NCI-H2171 (cell line): ENCODE measurements around the gene ATXN7.
A peak's percentile ranks its signal among the peaks of the same experiment; 100 is the strongest.

Source experiments
- DNase-seq: peaks from one replicate; lab custom pipeline; 2025; lab: John Stamatoyannopoulos, UW

ATXN7 gene, protein sequence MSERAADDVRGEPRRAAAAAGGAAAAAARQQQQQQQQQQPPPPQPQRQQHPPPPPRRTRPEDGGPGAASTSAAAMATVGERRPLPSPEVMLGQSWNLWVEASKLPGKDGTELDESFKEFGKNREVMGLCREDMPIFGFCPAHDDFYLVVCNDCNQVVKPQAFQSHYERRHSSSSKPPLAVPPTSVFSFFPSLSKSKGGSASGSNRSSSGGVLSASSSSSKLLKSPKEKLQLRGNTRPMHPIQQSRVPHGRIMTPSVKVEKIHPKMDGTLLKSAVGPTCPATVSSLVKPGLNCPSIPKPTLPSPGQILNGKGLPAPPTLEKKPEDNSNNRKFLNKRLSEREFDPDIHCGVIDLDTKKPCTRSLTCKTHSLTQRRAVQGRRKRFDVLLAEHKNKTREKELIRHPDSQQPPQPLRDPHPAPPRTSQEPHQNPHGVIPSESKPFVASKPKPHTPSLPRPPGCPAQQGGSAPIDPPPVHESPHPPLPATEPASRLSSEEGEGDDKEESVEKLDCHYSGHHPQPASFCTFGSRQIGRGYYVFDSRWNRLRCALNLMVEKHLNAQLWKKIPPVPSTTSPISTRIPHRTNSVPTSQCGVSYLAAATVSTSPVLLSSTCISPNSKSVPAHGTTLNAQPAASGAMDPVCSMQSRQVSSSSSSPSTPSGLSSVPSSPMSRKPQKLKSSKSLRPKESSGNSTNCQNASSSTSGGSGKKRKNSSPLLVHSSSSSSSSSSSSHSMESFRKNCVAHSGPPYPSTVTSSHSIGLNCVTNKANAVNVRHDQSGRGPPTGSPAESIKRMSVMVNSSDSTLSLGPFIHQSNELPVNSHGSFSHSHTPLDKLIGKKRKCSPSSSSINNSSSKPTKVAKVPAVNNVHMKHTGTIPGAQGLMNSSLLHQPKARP

DNA sequence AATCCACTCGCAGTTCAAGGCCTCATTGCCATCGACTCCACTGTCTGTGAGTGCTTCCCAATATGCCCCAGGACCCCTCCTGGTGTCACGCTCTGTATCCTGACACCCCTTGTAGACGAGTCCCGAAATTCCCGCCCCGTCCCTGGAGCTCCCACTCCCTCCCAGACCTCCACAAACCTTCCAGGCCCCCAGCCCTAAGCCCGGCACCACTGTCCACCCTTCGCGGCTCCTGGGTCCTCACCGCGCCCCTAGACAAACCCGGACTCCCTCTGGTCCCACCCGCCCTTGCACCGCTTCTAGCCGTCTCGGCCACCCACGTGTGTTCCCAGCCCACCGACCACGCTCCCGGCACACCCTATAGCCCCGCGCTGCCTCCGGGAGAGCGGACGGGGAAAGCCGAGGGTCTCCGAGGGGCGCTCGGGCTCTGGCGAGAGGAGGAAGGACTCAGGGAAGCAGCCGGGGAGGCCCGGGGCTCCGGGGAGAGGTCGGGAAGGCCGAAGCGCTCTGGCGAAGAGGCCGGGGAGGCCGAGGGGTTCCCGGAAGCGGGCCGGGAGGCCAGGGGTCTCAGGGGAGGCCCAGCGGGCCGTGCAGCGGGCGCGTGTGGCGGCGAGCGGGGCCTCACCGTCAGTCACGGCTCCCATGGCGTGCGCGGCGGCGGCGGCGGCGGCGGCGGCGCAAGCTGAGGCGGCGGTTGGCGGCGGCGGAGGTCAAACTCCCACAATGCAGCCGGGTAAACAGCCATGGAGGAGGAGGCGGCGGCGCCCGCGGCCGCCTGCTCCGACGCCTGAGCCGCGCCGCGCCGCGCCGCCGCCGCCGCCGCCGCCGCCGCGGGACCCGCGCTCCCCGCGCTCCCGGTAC, at the start of gene ATXN7, which contains the start of gene THOC7:
ATXN7 (plus strand) TSS at position 718 of the 858 bp plus-strand sequence. CDS start 48,732 bp downstream, outside the sequence.
THOC7 (minus strand) TSS at position 656 of the 858 bp plus-strand sequence; CDS start at position 641, 15 bp downstream.
- peak; percentile 25 for DNase-seq

DNA sequence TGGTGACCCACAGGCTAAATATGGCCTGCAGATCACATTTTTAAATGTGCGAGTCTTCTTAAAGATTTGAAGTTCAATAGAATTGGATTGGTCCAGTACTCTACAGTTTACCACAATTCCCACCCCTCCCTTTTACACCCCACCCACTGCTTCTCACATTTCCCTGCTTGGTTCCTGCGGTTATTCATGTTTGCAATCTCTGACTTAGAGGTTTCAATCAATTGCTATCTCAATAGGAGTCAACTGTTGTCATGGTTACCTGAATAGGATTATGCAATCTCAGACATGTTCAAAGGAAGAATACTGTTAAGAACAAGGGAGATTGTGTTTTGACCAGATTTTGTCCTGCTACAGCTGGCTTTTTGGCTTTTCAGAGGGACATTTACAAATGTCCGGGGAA, 49.4 kb upstream of the ATXN7 start:
- no peak for DNase-seq

DNA sequence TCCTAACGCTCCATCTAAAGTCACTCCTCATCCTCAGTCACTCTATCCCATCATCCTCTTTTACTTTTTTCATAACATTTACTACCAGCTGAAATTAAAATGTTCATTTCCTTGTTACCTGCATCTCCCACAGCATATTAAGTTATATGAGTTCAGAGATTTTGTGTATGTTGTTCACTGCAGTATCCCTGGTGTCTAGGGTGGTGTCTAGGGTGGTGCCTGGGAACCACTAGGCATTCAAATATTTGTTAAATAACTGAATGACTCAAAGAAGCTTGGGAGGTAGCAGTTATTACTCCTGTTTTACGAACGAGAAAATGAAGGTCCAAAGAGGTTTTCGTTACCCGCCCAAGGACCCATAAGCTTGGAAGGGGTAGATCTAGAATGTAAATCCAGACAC, 46.4 kb upstream of the ATXN7 start:
- no peak for DNase-seq

DNA sequence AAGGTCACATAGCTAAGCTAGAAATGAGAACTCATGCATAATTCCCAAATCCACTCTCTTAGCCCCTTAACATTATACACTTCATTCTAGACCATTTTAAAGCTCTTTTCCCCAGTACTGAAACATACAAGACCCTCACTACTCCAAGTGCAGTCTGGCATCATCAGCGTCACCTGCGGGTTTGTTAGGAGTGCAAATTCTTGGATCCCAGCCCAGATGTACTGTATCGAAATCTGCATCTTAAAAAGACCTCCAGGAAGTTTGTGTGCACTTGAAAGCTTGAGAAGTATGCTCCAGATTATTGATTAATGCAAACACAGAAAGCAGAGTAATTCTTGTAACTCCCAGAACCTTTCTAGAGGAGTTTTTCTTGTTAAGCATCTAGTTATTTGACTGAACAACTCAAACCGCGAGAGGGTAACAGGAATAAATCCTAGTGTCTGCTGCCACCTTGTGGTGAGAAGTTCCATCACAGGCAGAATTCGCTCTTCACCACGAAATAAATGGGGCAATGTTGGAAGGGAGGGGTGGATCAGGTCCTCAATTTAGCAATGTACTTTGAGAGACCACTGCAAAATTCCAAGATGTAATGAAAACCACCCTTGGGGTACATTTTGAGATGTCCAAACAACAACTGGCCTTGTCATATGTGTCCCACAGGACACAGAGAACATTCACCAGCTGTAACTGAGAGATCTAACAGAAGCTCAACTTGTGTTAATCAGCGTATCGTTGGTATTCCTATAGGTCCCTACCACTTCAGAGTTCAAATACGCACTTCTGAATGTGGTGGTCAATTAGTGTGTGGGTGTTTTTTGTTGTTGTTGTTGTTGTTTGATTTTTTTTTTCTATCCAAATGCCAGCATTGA, 45.2 kb upstream of the ATXN7 start:
- DNase-seq = peak; percentile 26

DNA sequence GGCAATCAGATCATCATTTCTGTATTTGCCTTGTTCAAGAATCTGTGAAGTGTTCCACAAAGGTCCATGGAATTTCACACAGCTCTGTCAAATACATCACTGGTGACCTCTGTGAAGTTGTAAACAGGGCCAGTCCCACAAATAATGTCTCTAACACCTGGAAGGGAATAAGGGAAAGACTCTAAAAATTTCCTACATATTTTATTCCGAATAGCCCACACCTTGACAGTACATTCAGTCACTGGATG, 44.6 kb upstream of the ATXN7 start, which contains the start of gene C3orf49:
C3orf49 (plus strand) TSS at position 149 of the 248 bp plus-strand sequence. CDS start 173 bp downstream, outside the sequence.
- no peak for DNase-seq

DNA sequence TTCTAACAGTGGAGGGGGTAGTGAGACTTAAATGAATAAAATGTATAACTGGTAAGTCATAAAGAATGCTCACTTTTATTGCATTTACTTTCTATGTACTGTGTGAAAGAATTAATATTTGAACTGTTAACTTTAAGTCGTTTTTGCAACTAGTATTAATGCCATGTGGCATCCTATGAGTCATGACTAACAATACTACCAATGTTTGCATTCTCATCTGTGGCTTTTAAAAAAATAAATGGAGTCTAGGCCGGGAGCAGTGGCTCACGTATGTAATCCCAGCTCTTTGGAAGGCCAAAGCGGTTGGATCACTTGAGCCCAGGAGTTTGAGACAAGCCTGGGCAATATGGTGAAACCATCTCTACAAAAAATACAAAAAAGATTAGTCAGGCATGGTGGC, 39.4 kb upstream of the ATXN7 start:
- no peak for DNase-seq

DNA sequence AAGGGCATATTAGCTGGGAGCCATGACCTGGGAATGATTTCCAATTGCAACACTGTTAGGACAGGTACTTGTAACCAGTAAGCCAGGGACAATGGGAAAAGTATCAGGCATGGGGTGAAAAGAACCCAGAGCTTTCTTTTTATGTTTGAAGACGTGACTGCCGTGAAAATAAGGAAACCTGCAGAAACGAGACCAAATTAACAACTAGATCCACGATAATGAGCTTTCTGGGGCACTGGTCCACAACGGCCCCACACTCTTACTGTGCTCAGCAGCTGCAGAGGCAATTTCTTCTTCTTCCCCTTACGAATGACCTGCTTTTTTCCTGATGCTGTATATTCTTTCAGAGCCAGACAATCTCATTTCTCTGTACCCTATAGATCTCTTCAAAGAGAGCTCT, 33.1 kb upstream of the ATXN7 start:
- no peak for DNase-seq

DNA sequence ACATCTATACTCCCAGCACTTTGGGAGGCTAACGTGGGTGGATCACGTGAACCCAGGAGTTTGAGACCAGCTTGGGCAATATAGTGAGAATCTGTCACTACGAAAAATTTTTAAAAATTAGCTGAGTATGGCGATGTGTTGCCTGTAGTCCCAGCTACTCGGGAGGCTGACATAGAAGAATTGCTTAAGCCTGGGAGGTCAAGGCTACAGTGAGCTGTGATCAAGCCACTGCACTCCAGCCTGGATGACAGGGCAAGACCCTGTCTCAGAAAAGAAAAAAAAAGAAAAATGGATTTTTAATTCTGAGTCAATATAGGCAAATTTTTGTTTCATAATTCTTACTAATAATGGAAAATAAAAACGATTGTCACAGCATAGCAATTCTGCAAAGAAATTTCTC, 31.3 kb upstream of the ATXN7 start:
- no peak for DNase-seq

DNA sequence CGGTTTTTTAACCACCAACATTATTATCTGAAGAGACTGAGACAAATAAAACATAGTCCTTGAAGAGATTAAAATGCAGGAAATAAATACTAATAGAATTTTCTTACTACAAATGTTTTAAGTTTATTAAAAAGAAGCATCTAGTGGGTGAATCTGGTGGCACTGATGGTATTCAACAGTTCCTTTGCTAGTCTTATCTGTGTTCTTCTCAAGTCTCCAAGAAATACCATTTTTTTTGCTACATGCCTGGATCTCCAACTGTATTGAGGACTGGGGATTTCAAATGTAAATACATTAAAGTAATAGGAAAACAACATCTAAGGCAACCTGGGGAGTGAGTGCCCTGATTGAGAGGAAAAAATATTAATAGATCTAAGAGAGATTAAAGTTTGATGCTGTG, 22.0 kb upstream of the ATXN7 start:
- DNase-seq = no peak

DNA sequence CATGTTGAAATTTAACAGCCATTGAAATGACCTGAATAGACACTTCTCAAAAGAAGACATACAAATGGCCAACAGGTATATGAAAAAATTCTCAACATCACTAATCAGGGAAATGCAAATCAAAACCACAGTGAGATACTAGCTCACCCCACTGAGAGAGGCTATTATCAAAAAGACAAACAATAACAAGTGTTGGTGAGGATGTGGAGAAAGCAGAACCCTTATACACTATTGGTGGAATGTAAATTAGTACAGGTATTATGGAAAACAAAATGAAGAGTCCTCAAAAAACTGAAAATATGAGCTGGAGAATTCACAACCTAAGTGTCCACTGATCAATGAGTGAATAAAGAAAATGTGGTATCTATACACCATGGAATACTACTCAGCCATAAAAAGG, 21.5 kb upstream of the ATXN7 start:
- DNase-seq = no peak

DNA sequence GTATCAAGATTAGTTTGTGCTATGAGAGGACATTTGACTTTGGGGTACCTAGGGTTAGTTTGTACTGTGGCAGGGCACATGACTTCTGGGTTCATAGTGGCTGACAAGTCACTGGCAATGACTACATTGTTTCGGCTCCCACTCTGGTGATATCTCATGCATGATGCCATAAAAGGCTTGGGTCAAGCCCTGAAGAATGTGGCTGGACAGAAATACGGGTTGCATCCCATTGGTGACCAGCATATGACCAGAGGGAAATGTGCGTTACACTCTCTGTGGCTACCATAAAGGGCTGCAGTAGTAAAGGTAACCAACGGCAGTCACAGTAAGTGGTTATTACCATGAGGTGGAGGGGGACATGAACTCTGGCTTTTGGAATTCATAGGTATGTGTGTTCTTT, 18.5 kb upstream of the ATXN7 start:
- no peak for DNase-seq

DNA sequence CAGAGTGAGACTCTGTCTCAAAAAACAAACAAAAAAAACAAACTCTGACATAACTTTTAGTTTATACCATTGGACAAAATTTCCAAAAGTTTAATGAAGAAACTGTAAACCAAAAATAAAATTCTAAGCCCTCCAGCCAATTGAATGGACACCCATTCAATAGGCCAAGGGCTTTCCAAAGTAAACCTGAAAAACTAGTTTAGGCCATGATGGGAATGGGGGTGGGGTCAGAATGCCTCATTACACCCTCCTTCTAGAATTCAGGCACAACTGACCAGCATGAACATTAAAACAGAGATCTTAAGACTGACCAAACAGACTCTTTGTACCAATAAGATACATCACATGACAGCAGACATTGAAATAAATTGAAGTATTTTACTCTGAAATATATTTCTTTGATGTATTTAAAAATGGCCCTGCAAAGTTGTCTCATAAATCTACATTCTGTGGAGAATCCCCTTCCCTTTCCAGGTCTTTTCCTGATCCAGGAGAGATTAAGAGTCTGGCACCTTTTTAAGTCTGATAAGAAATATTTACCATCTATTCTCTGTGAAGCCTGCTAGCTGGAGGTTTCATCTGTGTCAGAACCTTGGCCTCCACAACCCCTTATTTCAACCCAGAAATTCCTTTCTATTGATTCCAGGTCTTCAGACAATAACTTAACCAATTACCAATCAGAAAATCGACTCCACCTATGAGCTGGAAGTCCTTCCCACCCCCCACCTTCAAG, 15.8 kb upstream of the ATXN7 start:
- DNase-seq = no peak

DNA sequence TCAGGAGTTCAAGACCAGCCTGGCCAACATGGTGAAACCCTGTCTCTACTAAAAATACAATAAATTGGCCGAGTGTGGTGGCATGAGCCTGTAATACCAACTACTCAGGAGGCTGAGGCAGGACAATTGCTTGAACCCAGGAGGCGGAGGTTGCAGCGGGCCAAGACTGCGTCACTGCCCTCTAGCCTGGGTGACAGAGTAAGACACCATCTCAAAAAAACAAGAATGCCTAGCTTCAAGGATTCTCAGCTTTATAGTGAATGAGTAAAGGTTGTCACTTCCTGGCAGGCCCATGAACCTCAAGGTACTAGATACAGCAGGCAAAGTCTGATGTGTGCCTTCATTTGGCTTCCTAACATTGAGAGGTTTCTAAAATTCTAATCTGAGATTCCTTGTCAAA, 14.5 kb upstream of the ATXN7 start:
- DNase-seq = no peak

DNA sequence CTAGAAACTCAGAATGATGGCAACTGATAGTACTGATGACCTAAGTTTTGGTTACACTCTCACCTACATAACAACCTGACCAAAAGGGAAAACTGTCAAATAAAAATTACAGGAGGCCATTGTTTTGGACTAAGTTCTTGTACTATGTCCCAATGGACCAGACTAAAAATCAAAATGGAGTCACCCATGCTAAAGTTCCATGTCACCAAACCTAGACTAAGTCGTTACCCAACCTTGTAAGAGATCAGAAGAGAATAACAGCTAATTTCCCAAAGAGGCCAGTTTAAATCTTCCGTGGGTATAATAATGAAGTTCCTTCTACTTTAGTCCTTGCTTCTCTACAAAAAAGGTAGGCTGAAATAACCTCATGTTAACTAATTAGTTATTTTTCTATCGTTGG, 12.4 kb upstream of the ATXN7 start:
- DNase-seq = no peak

DNA sequence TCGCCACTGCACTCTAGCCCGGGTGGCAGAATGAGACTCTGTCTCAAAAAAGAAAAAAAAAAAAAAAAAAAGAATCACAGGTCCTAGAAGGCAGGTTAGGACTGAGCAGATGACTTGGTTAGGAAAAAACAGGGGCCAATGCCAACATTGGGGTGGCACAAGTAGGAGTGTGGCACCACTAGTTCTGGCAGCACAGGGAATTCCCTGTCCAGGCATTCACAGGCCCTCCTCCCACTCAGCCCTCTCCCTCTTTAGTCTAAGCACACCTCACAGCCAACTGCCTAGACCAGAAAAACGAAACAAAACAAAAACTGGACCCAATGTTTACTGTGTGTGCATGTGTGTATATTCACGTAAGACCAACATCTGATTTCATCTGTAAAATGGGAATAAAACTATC, 10.6 kb upstream of the ATXN7 start:
- DNase-seq = no peak

DNA sequence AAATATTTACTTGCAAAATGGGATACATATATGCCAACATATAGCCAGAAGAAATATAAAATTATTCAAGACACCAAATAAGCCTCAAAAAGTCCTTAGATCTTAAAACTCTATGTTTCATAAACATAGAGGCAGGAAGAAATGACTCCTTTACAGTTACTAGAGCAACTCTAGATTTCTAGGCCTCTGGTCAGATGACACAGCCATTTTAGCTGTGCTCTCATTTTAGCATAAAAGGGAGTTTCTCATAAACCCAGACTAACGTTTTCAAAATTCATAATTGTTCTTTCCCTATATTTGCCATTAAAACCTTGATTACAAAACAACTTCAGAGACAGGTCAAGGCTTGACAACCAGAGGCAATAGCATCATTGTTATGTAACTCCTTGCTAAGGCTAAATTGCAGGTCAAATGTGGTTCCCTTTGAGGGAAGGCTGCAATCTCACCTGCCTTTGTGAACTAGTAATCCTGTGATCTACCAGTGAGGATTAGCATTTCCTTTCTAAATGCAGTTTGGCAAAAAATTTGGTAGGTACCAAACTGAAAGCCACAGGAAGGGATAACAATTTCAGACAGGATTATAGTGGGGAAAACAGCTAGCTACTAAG, 8.2 kb upstream of the ATXN7 start:
- DNase-seq = no peak

DNA sequence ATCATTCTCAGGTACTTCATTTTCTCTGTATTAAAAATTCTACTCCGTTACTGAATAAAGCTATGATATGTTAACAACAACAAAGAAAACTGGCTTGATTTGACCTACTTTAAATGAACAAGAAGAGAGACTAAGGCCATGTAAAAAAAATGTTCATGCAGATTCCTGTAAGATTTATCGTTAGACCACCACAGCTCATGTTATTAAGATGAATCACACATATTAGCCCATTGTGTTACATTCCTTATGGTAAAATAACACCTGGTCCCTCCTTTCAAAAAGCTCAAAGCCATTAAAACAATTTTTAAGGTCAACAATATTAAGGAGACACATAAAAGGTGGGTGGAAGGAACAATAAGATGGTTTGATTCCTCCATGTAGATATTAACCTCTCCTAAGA, 6.4 kb upstream of the ATXN7 start:
- no peak for DNase-seq

DNA sequence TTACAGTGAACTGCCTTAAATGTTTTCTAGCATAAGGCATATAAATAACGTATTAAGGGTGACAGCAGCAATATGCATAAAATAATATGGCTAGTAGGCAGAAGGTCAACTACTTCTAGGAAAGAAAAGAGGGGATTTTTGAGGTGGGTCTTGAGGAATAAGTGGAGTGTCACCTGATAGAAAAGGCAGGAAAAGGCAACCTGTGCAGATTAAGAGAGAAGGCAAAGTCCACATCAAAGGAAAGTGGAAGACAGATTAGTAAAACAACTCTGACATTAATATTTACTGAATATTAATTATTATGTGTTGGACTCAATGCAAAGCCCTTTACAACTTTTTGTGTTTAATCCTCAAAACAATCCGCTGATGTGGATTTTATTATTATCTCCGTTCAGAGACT, 2.9 kb upstream of the ATXN7 start:
- DNase-seq = no peak

DNA sequence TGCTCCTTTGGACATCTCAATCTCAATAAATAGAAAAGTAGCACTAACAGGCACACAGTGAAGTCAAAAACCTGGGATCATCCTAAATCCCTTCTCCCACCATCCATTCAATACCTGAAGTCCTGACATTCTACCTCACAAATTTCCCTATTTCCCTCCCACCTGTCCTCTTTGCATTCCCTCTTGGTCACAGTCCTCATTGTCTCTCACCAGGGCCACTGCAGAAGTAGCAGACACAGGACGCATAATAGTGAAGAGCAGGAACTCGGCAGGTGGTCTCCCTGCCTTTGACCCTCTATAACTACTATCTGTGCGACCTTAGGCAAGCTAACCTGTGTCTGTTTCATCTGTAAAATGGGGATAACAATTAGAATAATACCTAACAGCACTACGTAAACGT, 2.4 kb upstream of the ATXN7 start:
- DNase-seq = no peak

DNA sequence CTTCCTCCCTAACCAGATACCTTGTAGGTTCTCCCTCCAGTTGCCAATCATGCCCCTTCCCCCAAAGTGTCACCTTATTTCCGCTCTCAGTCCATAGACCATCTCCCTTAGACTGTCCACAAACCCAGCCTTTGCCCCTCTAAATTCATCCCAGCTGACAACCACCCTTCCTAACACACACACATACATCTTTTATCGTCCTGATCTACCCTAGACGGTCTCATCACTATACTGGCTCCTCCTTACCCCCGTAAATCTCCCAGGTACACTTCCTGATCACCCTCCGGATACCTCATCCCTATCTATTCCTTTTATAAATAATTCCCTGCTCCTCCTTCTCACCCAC, 890 bp upstream of the ATXN7 start:
- no peak for DNase-seq
